H1 (cell line): ENCODE data around the gene IVNS1ABP. TPM values are rescaled to one million over a fixed set of nuclear protein-coding genes. Genes with fewer than 3 reads are reported as not detected.

ENCODE experiments used
- CTCF ChIA-PET: fragments of 300-600 bp; sonication (Branson Sonifier 250); formaldehyde crosslinking; loops from one replicate; lab custom pipeline; 2021; ENCODE audit not compliant: partially characterized antibody; lab: Charles Lee
- POLR2A ChIA-PET: fragments of 300-600 bp; sonication (Branson Sonifier 250); formaldehyde crosslinking; loops from one replicate; lab custom pipeline; 2021; ENCODE audit warnings: inconsistent platforms; ENCODE audit not compliant: partially characterized antibody; lab: Charles Lee
- DNase-seq, 2 experiments: peaks; one replicate each; pipeline versions ENCODE4 v3.0.0 to v3.0.0-alpha.2; 2010 to 2022; ENCODE audit warnings: low spot score in 2 of 2, low read depth in 1 of 2, mixed read lengths in 1 of 2
- FAIRE-seq: peaks from 2 replicates; lab custom pipeline; 2011; peaks lifted over from hg19 to GRCh38; lab: Jason Lieb, UNC
- H2AFZ ChIP-seq: 2 replicates; pipeline ENCODE4 v1.8.1; 2012; ENCODE audit warnings: low read length, inconsistent platforms
- H2AK5ac ChIP-seq: 2 replicates; pipeline ENCODE4 v1.6.1; 2013; ENCODE audit warnings: low read depth, low read length
- H2BK120ac ChIP-seq: replicated peaks from 2 replicates; pipeline ENCODE3; 2013; ENCODE audit warnings: low read depth, low read length, inconsistent platforms
- H2BK12ac ChIP-seq: 2 replicates; pipeline ENCODE4 v1.6.1; 2013; ENCODE audit warnings: low read depth, low read length
- H2BK15ac ChIP-seq: 2 replicates; pipeline ENCODE4 v1.6.1; 2013; ENCODE audit warnings: low read length
- H2BK20ac ChIP-seq: 2 replicates; pipeline ENCODE4 v1.6.1; 2013; ENCODE audit warnings: low read length
- H2BK5ac ChIP-seq: 2 replicates; pipeline ENCODE4 v1.6.1; 2013; ENCODE audit warnings: low read depth, low read length
- H3K14ac ChIP-seq: 2 replicates; pipeline ENCODE4 v1.6.1; 2013; ENCODE audit warnings: inconsistent platforms; ENCODE audit not compliant: insufficient read length
- H3K18ac ChIP-seq: 2 replicates; pipeline ENCODE4 v1.6.1; 2013; ENCODE audit warnings: low read length; ENCODE audit errors: extremely low read depth
- H3K23ac ChIP-seq: 2 replicates; pipeline ENCODE4 v1.6.1; 2013; ENCODE audit warnings: inconsistent platforms; ENCODE audit not compliant: insufficient read length
- H3K23me2 ChIP-seq: 2 replicates; pipeline ENCODE4 v1.6.1; 2013; ENCODE audit warnings: low read depth, low read length
- H3K27ac ChIP-seq: 2 replicates; pipeline ENCODE4 v1.6.1; 2011; ENCODE audit warnings: low read depth, low read length, inconsistent platforms
- H3K27me3 ChIP-seq, 4 experiments: replicated peaks in 1 of 4; 1 replicate in 1 of 4; 2 replicates in 3 of 4; pipeline versions ENCODE4 v1.6.1 to v1.8.1; 2011 to 2013; ENCODE audit warnings: low read length in 3 of 4, mild to moderate bottlenecking in 3 of 4, inconsistent platforms in 2 of 4, mixed read lengths in 2 of 4, moderate library complexity in 1 of 4; ENCODE audit not compliant: control insufficient read depth in 3 of 4, insufficient read depth in 3 of 4; ENCODE audit errors: extremely low read depth in 1 of 4
- H3K36me3 ChIP-seq, 4 experiments: 2 replicates each; pipeline versions ENCODE4 v1.6.1 to v1.8.1; 2011 to 2013; ENCODE audit warnings: mild to moderate bottlenecking in 4 of 4, low read length in 3 of 4, moderate library complexity in 2 of 4, control low read depth in 1 of 4, inconsistent platforms in 1 of 4; ENCODE audit not compliant: insufficient read depth in 4 of 4, control insufficient read depth in 2 of 4
- H3K4ac ChIP-seq: replicated peaks from 2 replicates; pipeline ENCODE3; 2013; ENCODE audit warnings: low read length, low read depth, mixed read lengths, inconsistent platforms; ENCODE audit not compliant: insufficient read length
- H3K4me1 ChIP-seq, 4 experiments: replicated peaks in 1 of 4; 1 replicate in 1 of 4; 2 replicates in 3 of 4; pipeline versions ENCODE4 v1.6.1 to v1.8.1; 2011 to 2013; ENCODE audit warnings: low read length in 3 of 4, inconsistent platforms in 2 of 4, mixed read lengths in 1 of 4; ENCODE audit not compliant: insufficient read depth in 4 of 4, control insufficient read depth in 3 of 4
- H3K4me2 ChIP-seq, 2 experiments: 2 replicates each; pipeline versions ENCODE4 v1.6.1 to v1.8.1; 2011 to 2013; ENCODE audit warnings: low read depth in 2 of 2, low read length in 2 of 2, control low read depth in 1 of 2, inconsistent platforms in 1 of 2, mild to moderate bottlenecking in 1 of 2; ENCODE audit not compliant: insufficient read depth in 1 of 2
- H3K4me3 ChIP-seq, 4 experiments: fragments of 200-600, 300-600 bp in 1 of 4; sonication (generic), shearing (Covaris generic), sonication (Bioruptor Twin) in 1 of 4; 2 replicates each; pipeline versions ENCODE4 v1.5.1 to v1.8.1; 2011 to 2016; ENCODE audit warnings: low read length in 4 of 4, low read depth in 3 of 4, control low read depth in 2 of 4, inconsistent platforms in 2 of 4, mild to moderate bottlenecking in 2 of 4, mixed read lengths in 1 of 4, moderate library complexity in 1 of 4; ENCODE audit not compliant: insufficient read depth in 2 of 4; ENCODE audit errors: extremely low read depth in 1 of 4
- H3K56ac ChIP-seq: replicated peaks from 2 replicates; pipeline ENCODE3; 2013; ENCODE audit warnings: low read depth, mild to moderate bottlenecking, mixed read lengths, low read length, inconsistent platforms; ENCODE audit not compliant: insufficient read length
- H3K79me1 ChIP-seq: 2 replicates; pipeline ENCODE4 v1.6.1; 2013; ENCODE audit warnings: low read depth, low read length, control low read depth
- H3K79me2 ChIP-seq, 2 experiments: 2 replicates each; pipeline versions ENCODE4 v1.6.1 to v1.8.1; 2012 to 2013; ENCODE audit warnings: low read length in 2 of 2, mild to moderate bottlenecking in 2 of 2, inconsistent platforms in 1 of 2; ENCODE audit not compliant: insufficient read depth in 2 of 2, control insufficient read depth in 1 of 2
- H3K9ac ChIP-seq, 4 experiments: replicated peaks in 1 of 4; 1 replicate in 1 of 4; 2 replicates in 3 of 4; pipeline versions ENCODE4 v1.6.1 to v1.8.1; 2011 to 2013; ENCODE audit warnings: low read depth in 3 of 4, low read length in 3 of 4, control low read depth in 2 of 4, mild to moderate bottlenecking in 2 of 4, moderate library complexity in 2 of 4, inconsistent platforms in 1 of 4; ENCODE audit errors: extremely low read depth in 1 of 4
- H3K9me3 ChIP-seq, 2 experiments: 2 replicates each; pipeline versions ENCODE4 v1.6.1 to v1.8.1; 2012 to 2013; ENCODE audit warnings: mild to moderate bottlenecking in 2 of 2, moderate library complexity in 2 of 2, control low read depth in 1 of 2, inconsistent platforms in 1 of 2, low read depth in 1 of 2, low read length in 1 of 2, mixed read lengths in 1 of 2; ENCODE audit not compliant: insufficient read depth in 2 of 2
- H4K20me1 ChIP-seq, 2 experiments: replicated peaks in 1 of 2; 2 replicates each; pipeline versions ENCODE3 to v1.8.1; 2011 to 2013; ENCODE audit warnings: inconsistent platforms in 2 of 2, low read length in 2 of 2, mild to moderate bottlenecking in 1 of 2; ENCODE audit not compliant: insufficient read depth in 2 of 2, control insufficient read depth in 1 of 2
- H4K5ac ChIP-seq: 2 replicates; pipeline ENCODE4 v1.6.1; 2013; ENCODE audit warnings: low read length, low read depth, mixed read lengths, inconsistent platforms; ENCODE audit not compliant: insufficient read length
- H4K8ac ChIP-seq: 2 replicates; pipeline ENCODE4 v1.8.0; 2013; ENCODE audit warnings: mild to moderate bottlenecking, moderate library complexity, low read length, inconsistent platforms; ENCODE audit not compliant: insufficient read depth; ENCODE audit errors: extremely low read depth
- H4K91ac ChIP-seq: replicated peaks from 2 replicates; pipeline ENCODE3; 2013; ENCODE audit warnings: low read length, mixed read lengths, inconsistent platforms; ENCODE audit not compliant: insufficient read length
- KDM5A ChIP-seq: fragments of 200-600 bp; IDR thresholded peaks from 2 replicates; pipeline ENCODE4 v1.7.1; 2012; ENCODE audit warnings: mild to moderate bottlenecking, low read length, inconsistent platforms, mixed read lengths
- MAFK ChIP-seq: IDR thresholded peaks from 2 replicates; pipeline ENCODE4 v1.6.1; 2012; ENCODE audit warnings: low read depth, mild to moderate bottlenecking, improper control_type of control experiment, low read length
- SUZ12 ChIP-seq: fragments of 200-600 bp; sonication (generic); IDR thresholded peaks from 2 replicates; pipeline ENCODE4 v1.6.1; 2012; ENCODE audit warnings: mild to moderate bottlenecking, inconsistent platforms, low read length, moderate library complexity, mixed read lengths
- WGBS, 2 experiments: shearing (Covaris generic) in 1 of 2; methylation state at CpG; one replicate each; pipeline versions ENCODE4 v1.1.6 to v1.1.7; 2013 to 2015; ENCODE audit warnings: low lambda C conversion rate in 2 of 2, mixed read lengths in 2 of 2, inconsistent platforms in 1 of 2, low coverage in 1 of 2, missing lambda C conversion rate in 1 of 2; ENCODE audit not compliant: insufficient replicate concordance in 2 of 2, insufficient coverage in 1 of 2, insufficient read length in 1 of 2; ENCODE audit errors: extremely low coverage in 1 of 2, missing lambda C conversion rate in 1 of 2; 5-methylcytosine and 5-hydroxymethylcytosine counted together
- polyA plus RNA-seq, 7 experiments: library from polyadenylated mRNA; depleted of rRNA in 3 of 7; stranded (reverse) in 5 of 7; unstranded in 2 of 7; fragments of >200 nt in 5 of 7; fragments of 200-250 nt in 2 of 7; gene quantifications; 1 replicate in 5 of 7; 2 replicates in 1 of 7; 4 replicates in 1 of 7; pipeline versions ENCODE4 v1.2.1 to v1.2.3, GENCODE V29; 2011 to 2013; ENCODE audit warnings: missing spikeins in 2 of 7, mixed read lengths in 2 of 7
- total RNA-seq: library from RNA; stranded (reverse); fragmentation: NEBNext Ultra II Directional; extraction: Animal tissue kit (Norgen Biotek cat#: 25700); gene quantifications from 2 replicates; pipeline ENCODE4 v1.2.1, GENCODE V29; 2021

IVNS1ABP gene
- total and polyA plus RNA-seq, 2 of the 8 experiments (the other 6 are each of a cell fraction or from before 2014, with no cell fraction given): 65.9 to 189 TPM

DNA sequence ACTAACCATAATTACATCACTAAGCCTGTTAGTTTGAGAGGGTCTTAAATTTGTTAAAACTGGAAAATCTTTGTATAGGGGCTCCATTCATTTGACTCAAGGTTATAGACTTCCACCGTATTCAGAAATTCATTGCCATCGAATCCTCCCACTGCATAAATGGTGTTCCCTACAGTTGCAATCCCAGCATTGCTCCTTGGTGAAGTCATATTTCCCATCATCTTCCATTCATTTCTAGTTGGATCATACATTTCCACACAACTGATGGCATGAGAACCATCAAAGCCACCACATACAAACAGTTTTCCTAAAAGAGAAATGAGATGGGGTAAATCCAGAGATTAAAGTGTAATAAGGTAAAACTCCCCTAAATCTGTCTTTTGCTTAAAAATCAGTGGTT, 19.1 kb downstream of the IVNS1ABP start:
- H3K79me2 ChIP-seq: no peaks in the 10 kb centered on the region
- no peak overlapping the region for H3K4me2 ChIP-seq
- TF ChIP-seq MAFK (no peak), KDM5A (no peak), SUZ12 (no peak)
- TF ChIP-seq, all 59 proteins: peak for 0
- Histone ChIP-seq H4K8ac (no peak overlapping the region; the same call in 1 of the 2 replicates), H4K91ac (no peak overlapping the region), H3K4me1 (no peaks in the 10 kb centered on the region), H3K23me2 (no peaks in the 10 kb centered on the region), H2BK12ac (no peak overlapping the region), H3K18ac (no peak overlapping the region), H4K20me1 (peaks cover 2 to 5% of the 10 kb centered on the region in 2 experiments), H3K9me3 (no peaks in the 10 kb centered on the region), H2AK5ac (no peak overlapping the region), H2BK5ac (no peak overlapping the region), H2BK120ac (no peak overlapping the region), H3K36me3 (peaks cover 22 to 85% (median 58%) of the 10 kb centered on the region in 4 experiments), H2BK15ac (no peak overlapping the region), H3K4ac (no peak overlapping the region), H3K4me3 (no peak overlapping the region), H3K14ac (no peak overlapping the region), H2AFZ (no peak overlapping the region), H3K27me3 (no peaks in the 10 kb centered on the region), H2BK20ac (no peak overlapping the region), H3K79me1 (no peaks in the 10 kb centered on the region), H3K23ac (no peak overlapping the region), H4K5ac (no peak overlapping the region), H3K9ac (no peak overlapping the region), H3K27ac (no peak overlapping the region), H3K56ac (no peak overlapping the region)
- WGBS, 2 experiments: 93% methylated on average over 2 of the region's 2 CpGs; no CpG with 5 or more reads in 1 of the 2 experiments
- DNase-seq: no peak
- POLR2A ChIA-PET: no interaction called here
- CTCF ChIA-PET: interaction anchor here (1.4 kb wide), 1 partner anchor 59 kb away, joined by 4 read pairs; no protein-coding TSS in a partner anchor
- no peak for FAIRE-seq
